MM.1S (cell line): ENCODE data around the gene SCNN1G.

Experiments used
- EZH2phosphoT487 ChIP-seq: fragments of 300-600 bp; sonication (generic); IDR thresholded peaks from 2 replicates; pipeline ENCODE4 v1.6.1; 2018; ENCODE audit warnings: antibody characterized with exemption, low read length
- TF ChIP-seq, protein P1 (sequence below): fragments of 300-600 bp; sonication (generic); IDR thresholded peaks from 2 replicates; pipeline ENCODE4 v1.5.1; 2016; ENCODE audit warnings: antibody characterized with exemption, low read length, mixed read lengths

DNA sequence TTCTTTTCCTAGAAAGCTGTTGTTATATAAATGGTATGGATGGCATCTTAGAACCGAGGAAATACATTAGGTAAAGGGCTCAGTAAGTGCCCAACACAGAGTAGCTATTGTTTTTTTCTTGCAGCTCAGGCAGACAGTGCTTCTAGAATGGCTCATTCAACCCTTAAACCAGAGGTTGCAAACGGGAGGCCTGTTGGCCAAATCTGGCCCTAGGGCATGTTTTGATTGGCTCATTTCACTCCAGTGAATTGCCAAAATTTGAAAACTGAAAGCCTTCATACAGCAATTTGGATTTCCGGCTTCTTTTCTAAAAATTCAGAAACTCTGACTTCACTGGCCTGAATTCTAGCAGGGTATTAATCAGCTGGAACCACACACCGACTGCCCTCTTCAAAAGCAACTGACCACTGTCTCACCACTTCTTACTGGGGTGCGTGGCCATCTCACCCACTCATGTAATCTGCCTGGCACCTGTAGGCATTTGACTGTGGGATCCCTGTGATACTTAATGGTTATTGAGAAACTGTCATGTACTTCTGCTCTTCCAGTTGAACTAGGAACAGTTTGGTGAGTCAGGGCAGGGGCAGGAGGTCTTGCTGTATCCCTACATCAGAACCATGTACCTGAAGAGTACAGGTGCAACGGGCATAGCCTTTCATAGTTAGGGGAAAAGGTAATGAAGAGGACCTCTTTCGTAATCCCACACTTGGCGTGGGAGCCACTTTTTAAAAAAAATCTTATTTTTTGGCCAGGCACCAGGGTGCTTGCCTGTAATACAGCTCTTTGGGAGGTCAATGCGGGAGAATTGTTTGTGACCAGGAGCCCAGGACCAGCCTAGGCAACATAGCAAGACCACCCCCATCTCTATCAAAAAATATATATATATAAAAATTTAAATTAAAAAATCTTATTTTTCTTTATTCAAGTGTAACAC, 66.0 kb downstream of the SCNN1G start:
- TF ChIP-seq, protein P1, sequence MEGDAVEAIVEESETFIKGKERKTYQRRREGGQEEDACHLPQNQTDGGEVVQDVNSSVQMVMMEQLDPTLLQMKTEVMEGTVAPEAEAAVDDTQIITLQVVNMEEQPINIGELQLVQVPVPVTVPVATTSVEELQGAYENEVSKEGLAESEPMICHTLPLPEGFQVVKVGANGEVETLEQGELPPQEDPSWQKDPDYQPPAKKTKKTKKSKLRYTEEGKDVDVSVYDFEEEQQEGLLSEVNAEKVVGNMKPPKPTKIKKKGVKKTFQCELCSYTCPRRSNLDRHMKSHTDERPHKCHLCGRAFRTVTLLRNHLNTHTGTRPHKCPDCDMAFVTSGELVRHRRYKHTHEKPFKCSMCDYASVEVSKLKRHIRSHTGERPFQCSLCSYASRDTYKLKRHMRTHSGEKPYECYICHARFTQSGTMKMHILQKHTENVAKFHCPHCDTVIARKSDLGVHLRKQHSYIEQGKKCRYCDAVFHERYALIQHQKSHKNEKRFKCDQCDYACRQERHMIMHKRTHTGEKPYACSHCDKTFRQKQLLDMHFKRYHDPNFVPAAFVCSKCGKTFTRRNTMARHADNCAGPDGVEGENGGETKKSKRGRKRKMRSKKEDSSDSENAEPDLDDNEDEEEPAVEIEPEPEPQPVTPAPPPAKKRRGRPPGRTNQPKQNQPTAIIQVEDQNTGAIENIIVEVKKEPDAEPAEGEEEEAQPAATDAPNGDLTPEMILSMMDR, result no peak
- no peak for TF ChIP-seq EZH2phosphoT487
